Activated naive CD4-positive, alpha-beta T cell treated with anti-CD3 and anti-CD28 coated beads for 36 hours (primary cell): ENCODE measurements around the gene CBY1. TPM values are rescaled to one million over a fixed set of nuclear protein-coding genes. Genes with fewer than 3 reads are reported as not detected.

Experiments used
- CTCF ChIA-PET: fragments of 350-600 bp; sonication (Branson Sonifier 250); formaldehyde crosslinking; loops from one replicate; lab custom pipeline; 2021; ENCODE audit warnings: antibody characterized with exemption; lab: Charles Lee
- DNase-seq: peaks from one replicate; pipeline ENCODE4 v3.0.0-alpha.2; 2020
- H3K27ac Mint-ChIP-seq: one replicate; pipeline ENCODE4 v1.8.0; 2021; ENCODE audit warnings: mild to moderate bottlenecking, mixed read lengths
- H3K27me3 Mint-ChIP-seq: one replicate; pipeline ENCODE4 v1.8.0; 2021; ENCODE audit warnings: low read depth, mixed read lengths
- H3K36me3 Mint-ChIP-seq: one replicate; pipeline ENCODE4 v1.8.0; 2021; ENCODE audit warnings: low read depth, mixed read lengths
- H3K4me1 Mint-ChIP-seq: one replicate; pipeline ENCODE4 v1.8.0; 2021; ENCODE audit warnings: low read depth, mixed read lengths
- H3K4me3 Mint-ChIP-seq: one replicate; pipeline ENCODE4 v1.8.0; 2021; ENCODE audit warnings: mild to moderate bottlenecking, moderate library complexity, mixed read lengths
- H3K9me3 Mint-ChIP-seq: one replicate; pipeline ENCODE4 v1.8.0; 2021; ENCODE audit warnings: mixed read lengths
- intact Hi-C: fragments of 100-400 bp; cut with micrococcal nuclease; formaldehyde crosslinking; loops from one replicate; pipeline ENCODE4 v1.15.1; 2023
- total RNA-seq, 2 experiments: library from RNA; stranded (reverse); gene quantifications; one replicate each; pipeline ENCODE4 v1.2.3, GENCODE V29; 2021

CBY1 gene
- total RNA-seq, 2 experiments from 2014 or later = 8.8 to 9.4 TPM

DNA sequence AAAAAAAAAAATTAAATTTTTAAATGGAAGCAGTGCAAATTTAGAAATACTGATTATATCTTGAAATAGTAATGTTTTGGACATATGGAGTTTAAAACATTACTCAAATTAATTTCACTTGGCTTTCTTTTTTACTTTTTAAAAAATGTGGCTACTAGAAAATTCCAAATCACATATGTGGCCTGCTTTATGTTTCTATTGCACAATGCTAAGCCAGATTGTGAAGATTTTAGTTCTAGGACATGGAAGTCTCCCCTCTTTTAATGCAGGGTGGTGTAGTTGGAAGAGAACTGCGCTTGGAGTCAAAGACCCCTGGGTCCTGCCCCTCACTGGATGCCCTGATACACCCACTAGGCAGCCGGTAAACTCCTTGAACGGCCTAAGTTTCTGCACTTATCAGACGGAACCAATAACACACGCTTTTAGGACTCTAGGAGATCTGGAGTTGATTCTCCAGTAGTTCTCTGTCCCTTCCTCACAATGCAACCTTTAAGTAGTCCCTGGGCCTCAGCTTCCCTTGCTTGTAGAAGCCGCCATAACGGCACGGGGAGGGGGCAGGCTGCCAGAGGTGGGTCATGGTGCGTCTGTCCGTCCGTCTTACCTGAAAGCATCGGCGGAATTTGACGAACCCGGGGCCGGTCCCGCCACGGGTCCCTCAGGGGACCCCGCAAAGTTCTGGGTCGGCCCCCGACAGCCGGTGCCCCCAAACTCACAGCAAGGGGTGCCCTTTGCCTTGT lies 751 bp upstream of the CBY1 start:
- intact Hi-C loops = loop anchor here (1.0 to 2.0 kb wide), 4 partner anchors 26 to 257 kb away; partner anchors contain the start of genes DMC1, GTPBP1 and TOMM22
- no peak for DNase-seq

GRCh38 chr22:38657045-38657909 lies 839 bp downstream of the CBY1 start:
- Mint-ChIP-seq H3K27me3 (no peaks in the 10 kb centered on the region), H3K27ac (peak overlapping the region; percentile 95), H3K36me3 (no peaks in the 10 kb centered on the region), H3K9me3 (no peaks in the 10 kb centered on the region), H3K4me1 (peaks cover 14% of the 10 kb centered on the region), H3K4me3 (peak overlapping the region; percentile 87)
- CTCF ChIA-PET = interaction anchor here (0.8 kb wide), 1 partner anchor 24 kb away, joined by 3 read pairs; the partner anchor contains the start of gene TOMM22
- DNase-seq = peak; percentile 66
- intact Hi-C loops = loop anchor here (2.0 kb wide), 1 partner anchor 86 kb away; the partner anchor contains the start of gene DMC1

More for the DNA sequence above, 751 bp upstream of the CBY1 start:
- H3K27me3 Mint-ChIP-seq = no peaks in the 10 kb centered on the region
- H3K9me3 Mint-ChIP-seq = no peaks in the 10 kb centered on the region
- H3K36me3 Mint-ChIP-seq = no peaks in the 10 kb centered on the region
- peak overlapping the region; percentile 24 for H3K27ac Mint-ChIP-seq
- CTCF ChIA-PET = no interaction called here
- H3K4me1 Mint-ChIP-seq = peaks cover 14% of the 10 kb centered on the region
- H3K4me3 Mint-ChIP-seq = peak overlapping the region; percentile 87

- intact Hi-C loops = no loop called here
- CTCF ChIA-PET = no interaction called here
- H3K4me3 Mint-ChIP-seq = no peak overlapping the region
- H3K27me3 Mint-ChIP-seq = no peaks in the 10 kb centered on the region
- no peaks in the 10 kb centered on the region for H3K4me1 Mint-ChIP-seq
- no peak overlapping the region for H3K27ac Mint-ChIP-seq
- peaks cover 14% of the 10 kb centered on the region for H3K36me3 Mint-ChIP-seq
- no peak for DNase-seq
- H3K9me3 Mint-ChIP-seq = no peaks in the 10 kb centered on the region
Observed at GRCh38 chr22:38674888-38675287, 18.4 kb downstream of the CBY1 start.

- CTCF ChIA-PET = interaction anchor here (0.5 kb wide), 1 partner anchor 236 kb away, joined by 3 read pairs; no protein-coding TSS in a partner anchor
- no peak overlapping the region for H3K27ac Mint-ChIP-seq
- H3K9me3 Mint-ChIP-seq = no peaks in the 10 kb centered on the region
- H3K4me3 Mint-ChIP-seq = no peak overlapping the region
- H3K27me3 Mint-ChIP-seq = no peaks in the 10 kb centered on the region
- intact Hi-C loops = no loop called here
- no peaks in the 10 kb centered on the region for H3K4me1 Mint-ChIP-seq
- H3K36me3 Mint-ChIP-seq = peaks cover 14% of the 10 kb centered on the region
- no peak for DNase-seq
Observed at GRCh38 chr22:38675833-38676232, 19.4 kb downstream of the CBY1 start.

DNA sequence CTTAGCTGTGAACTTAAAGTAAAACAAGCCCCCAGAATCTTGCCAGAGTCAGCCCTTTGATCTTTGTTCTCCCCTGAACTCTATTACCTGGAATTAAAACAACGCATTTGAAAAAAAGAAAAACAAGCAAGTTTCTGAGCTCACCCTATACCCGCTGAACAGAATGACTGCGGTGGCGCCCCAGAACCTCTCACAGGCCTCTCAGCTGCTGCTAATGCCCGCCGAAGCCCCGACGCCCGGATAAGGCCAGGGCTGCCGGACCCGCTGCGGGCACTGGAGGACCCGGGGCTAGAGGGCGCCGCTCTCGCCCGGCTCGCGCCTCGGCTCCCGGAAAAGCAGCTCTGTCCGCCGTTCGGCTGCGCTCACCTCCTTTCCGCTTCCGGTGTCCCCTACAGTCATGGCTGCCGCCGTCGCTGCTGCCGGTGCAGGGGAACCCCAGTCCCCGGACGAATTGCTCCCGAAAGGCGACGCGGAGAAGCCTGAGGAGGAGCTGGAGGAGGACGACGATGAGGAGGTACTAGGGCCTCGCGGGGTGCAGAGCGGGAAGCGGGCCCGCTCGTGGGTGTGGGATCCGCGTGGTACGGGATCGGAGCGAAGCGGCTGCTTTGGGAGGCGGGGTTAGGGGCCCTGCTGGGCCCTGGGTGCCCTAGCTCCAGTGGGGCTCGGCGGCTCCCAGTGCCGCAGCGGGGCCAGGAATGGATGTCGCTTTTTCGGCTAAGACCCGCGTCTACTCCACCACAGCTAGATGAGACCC lies 25.3 kb downstream of the CBY1 start, which contains the start of gene TOMM22:
Gene TOMM22 (plus strand): TSS at position 376 of the 754 bp plus-strand sequence. CDS start 22 bp downstream, at position 398.
- peaks cover 21% of the 10 kb centered on the region for H3K4me1 Mint-ChIP-seq
- H3K27me3 Mint-ChIP-seq = no peaks in the 10 kb centered on the region
- H3K27ac Mint-ChIP-seq = peak within 1 kb of the TSS; percentile 93
- no peaks in the 10 kb centered on the region for H3K9me3 Mint-ChIP-seq
- peaks cover 30% of the 10 kb centered on the region for H3K36me3 Mint-ChIP-seq
- CTCF ChIA-PET = interaction anchor here (0.6 to 2.3 kb wide), 15 partner anchors 10 to 1038 kb away, joined by 3 to 33 read pairs (median 3); partner anchors contain the start of gene GTPBP1
- peak within 1 kb of the TSS; percentile 91 for H3K4me3 Mint-ChIP-seq
- peak; percentile 89 for DNase-seq
- intact Hi-C loops = loop anchor here (1.0 kb wide), 3 partner anchors 15 to 25 kb away; partner anchors contain the start of genes CBY1, FAM227A and GTPBP1

DNA sequence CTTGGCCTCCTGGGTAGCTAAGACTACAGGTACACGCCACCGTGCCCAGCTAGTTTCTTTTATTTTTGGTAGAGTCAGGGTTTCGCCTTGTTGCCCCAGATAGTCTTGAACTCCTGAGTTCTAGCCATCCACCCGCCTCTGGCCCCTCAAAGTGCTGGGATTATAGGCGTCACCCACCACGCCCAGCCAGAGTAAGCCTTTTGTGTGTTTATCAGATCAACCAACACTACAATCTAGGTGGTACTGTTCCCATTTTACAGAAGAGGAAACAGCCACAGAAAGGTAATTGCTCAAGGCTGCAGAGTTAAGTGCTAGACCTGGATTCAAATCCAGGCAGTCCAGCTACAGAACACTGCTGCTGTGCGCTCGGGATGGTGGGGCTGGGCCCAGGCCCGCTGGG lies 28.5 kb downstream of the CBY1 start:
- Mint-ChIP-seq H3K27me3 (no peaks in the 10 kb centered on the region), H3K4me3 (no peak overlapping the region), H3K4me1 (peaks cover 21% of the 10 kb centered on the region), H3K9me3 (no peaks in the 10 kb centered on the region), H3K27ac (no peak overlapping the region), H3K36me3 (peaks cover 35% of the 10 kb centered on the region)
- intact Hi-C loops = no loop called here
- CTCF ChIA-PET = interaction anchor here (1.8 kb wide), 1 partner anchor 14 kb away, joined by 7 read pairs; no protein-coding TSS in a partner anchor
- no peak for DNase-seq

DNA sequence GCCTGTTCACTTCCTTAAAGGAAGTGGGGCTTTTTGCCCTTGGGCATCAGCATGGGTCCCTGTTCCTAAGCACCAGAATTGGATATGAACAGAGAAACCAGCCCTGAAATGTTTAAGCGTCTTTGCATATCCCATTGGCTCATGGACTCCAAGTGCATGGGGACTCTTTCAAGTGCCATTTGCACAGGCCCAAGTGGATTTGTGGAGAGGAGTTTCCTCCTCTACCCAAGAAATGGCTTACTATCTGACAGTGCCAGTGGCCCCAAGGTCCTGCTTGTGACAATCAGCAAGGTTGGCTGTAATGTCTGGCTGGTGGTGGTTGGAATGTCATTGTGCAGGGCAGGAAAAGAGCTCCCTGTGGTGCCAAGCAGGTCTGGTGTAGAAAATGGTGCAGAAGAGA lies 29.3 kb downstream of the CBY1 start:
- intact Hi-C loops = no loop called here
- Mint-ChIP-seq H3K27me3 (no peaks in the 10 kb centered on the region), H3K4me1 (peaks cover 21% of the 10 kb centered on the region), H3K27ac (no peak overlapping the region), H3K36me3 (peaks cover 35% of the 10 kb centered on the region), H3K4me3 (no peak overlapping the region), H3K9me3 (no peaks in the 10 kb centered on the region)
- DNase-seq = no peak
- CTCF ChIA-PET = no interaction called here

- DNase-seq = no peak
- H3K27ac Mint-ChIP-seq = no peak overlapping the region
- H3K9me3 Mint-ChIP-seq = no peaks in the 10 kb centered on the region
- no peaks in the 10 kb centered on the region for H3K27me3 Mint-ChIP-seq
- CTCF ChIA-PET = no interaction called here
- no peak overlapping the region for H3K4me3 Mint-ChIP-seq
- peaks cover 24% of the 10 kb centered on the region for H3K36me3 Mint-ChIP-seq
- H3K4me1 Mint-ChIP-seq = peaks cover 12% of the 10 kb centered on the region
- intact Hi-C loops = loop anchor here (10.0 kb wide), 1 partner anchor 815 kb away; the partner anchor contains the start of gene MIEF1
Observed at GRCh38 chr22:38689651-38690050, 33.2 kb downstream of the CBY1 start.

GRCh38 chr22:38694049-38694448 lies 37.6 kb downstream of the CBY1 start:
- no peak for DNase-seq
- no peak overlapping the region for H3K27ac Mint-ChIP-seq
- intact Hi-C loops = loop anchor here (10.0 kb wide), 1 partner anchor 811 kb away; the partner anchor contains the start of gene MIEF1
- CTCF ChIA-PET = no interaction called here
- H3K9me3 Mint-ChIP-seq = no peaks in the 10 kb centered on the region
- H3K4me3 Mint-ChIP-seq = no peak overlapping the region
- peaks cover 54% of the 10 kb centered on the region for H3K4me1 Mint-ChIP-seq
- no peaks in the 10 kb centered on the region for H3K27me3 Mint-ChIP-seq
- H3K36me3 Mint-ChIP-seq = peaks cover 31% of the 10 kb centered on the region

GRCh38 chr22:38694940-38695339 lies 38.5 kb downstream of the CBY1 start:
- H3K4me3 Mint-ChIP-seq = no peak overlapping the region
- H3K27ac Mint-ChIP-seq = peak overlapping the region; percentile 7
- CTCF ChIA-PET = interaction anchor here (0.7 to 5.6 kb wide), 2 partner anchors 13 to 390 kb away, joined by 4 to 33 read pairs; partner anchors contain the start of gene TOMM22
- no peak for DNase-seq
- H3K4me1 Mint-ChIP-seq = peaks cover 61% of the 10 kb centered on the region
- no peaks in the 10 kb centered on the region for H3K27me3 Mint-ChIP-seq
- peaks cover 36% of the 10 kb centered on the region for H3K36me3 Mint-ChIP-seq
- no peaks in the 10 kb centered on the region for H3K9me3 Mint-ChIP-seq
- intact Hi-C loops = loop anchor here (10.0 kb wide), 1 partner anchor 810 kb away; the partner anchor contains the start of gene MIEF1
